Stimulated activated memory B cell treated with anti-CD40 and anti-IgM and Interleukin-4, amounts not matched to agents 10 μg/mL and 1 μg/mL and 100 μg/mL, for 72 hours (primary cell): ENCODE measurements around the gene ARL8A.
"Not testable (repeated sequence)": the region's sequence is repeated elsewhere in the genome, so short reads cannot be mapped to it uniquely, and the experiment has no call there.

Experiments used
- ATAC-seq: fragments of 150-1000 bp; cut with Tn5 transposase; 2 replicates; pipeline ENCODE4 v1.10.0; 2021
- H3K27ac Mint-ChIP-seq: one replicate; pipeline ENCODE4 v1.8.0; 2022; ENCODE audit warnings: mild to moderate bottlenecking, mixed read lengths
- H3K27me3 Mint-ChIP-seq: one replicate; pipeline ENCODE4 v1.8.0; 2022; ENCODE audit warnings: mixed read lengths
- H3K36me3 Mint-ChIP-seq: one replicate; pipeline ENCODE4 v1.8.0; 2022; ENCODE audit warnings: mixed read lengths
- H3K4me1 Mint-ChIP-seq: one replicate; pipeline ENCODE4 v1.8.0; 2022; ENCODE audit warnings: mixed read lengths
- H3K4me3 Mint-ChIP-seq: one replicate; pipeline ENCODE4 v1.8.0; 2022; ENCODE audit warnings: mild to moderate bottlenecking, moderate library complexity, mixed read lengths
- H3K9me3 Mint-ChIP-seq: one replicate; pipeline ENCODE4 v1.8.0; 2022; ENCODE audit warnings: mixed read lengths

ARL8A gene

GRCh38 chr1:202124142-202124541 lies 20.4 kb downstream of the ARL8A start:
- Mint-ChIP-seq H3K36me3 (peaks cover 5% of the 10 kb centered on the region), H3K4me3 (no peak overlapping the region), H3K27ac (no peak overlapping the region), H3K27me3 (peaks cover 41% of the 10 kb centered on the region), H3K4me1 (no peaks in the 10 kb centered on the region), H3K9me3 (no peaks in the 10 kb centered on the region)
- ATAC-seq, result no peak

DNA sequence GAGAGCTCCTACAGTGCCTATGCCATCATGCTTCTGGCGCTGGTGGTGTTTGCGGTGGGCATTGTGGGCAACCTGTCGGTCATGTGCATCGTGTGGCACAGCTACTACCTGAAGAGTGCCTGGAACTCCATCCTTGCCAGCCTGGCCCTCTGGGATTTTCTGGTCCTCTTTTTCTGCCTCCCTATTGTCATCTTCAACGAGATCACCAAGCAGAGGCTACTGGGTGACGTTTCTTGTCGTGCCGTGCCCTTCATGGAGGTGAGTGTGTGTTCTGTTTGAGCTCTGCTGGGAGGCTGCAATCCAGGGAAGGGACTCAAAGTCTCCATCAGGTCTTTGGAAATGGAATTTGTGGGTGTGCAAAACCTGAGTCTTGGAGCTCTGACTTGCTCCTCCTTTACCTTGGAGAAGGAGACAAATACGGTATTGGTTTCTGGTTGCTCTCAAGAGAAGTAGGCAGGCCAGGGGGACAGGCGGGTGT lies 21.2 kb downstream of the ARL8A start:
- H3K27me3 Mint-ChIP-seq, result peaks cover 41% of the 10 kb centered on the region

DNA sequence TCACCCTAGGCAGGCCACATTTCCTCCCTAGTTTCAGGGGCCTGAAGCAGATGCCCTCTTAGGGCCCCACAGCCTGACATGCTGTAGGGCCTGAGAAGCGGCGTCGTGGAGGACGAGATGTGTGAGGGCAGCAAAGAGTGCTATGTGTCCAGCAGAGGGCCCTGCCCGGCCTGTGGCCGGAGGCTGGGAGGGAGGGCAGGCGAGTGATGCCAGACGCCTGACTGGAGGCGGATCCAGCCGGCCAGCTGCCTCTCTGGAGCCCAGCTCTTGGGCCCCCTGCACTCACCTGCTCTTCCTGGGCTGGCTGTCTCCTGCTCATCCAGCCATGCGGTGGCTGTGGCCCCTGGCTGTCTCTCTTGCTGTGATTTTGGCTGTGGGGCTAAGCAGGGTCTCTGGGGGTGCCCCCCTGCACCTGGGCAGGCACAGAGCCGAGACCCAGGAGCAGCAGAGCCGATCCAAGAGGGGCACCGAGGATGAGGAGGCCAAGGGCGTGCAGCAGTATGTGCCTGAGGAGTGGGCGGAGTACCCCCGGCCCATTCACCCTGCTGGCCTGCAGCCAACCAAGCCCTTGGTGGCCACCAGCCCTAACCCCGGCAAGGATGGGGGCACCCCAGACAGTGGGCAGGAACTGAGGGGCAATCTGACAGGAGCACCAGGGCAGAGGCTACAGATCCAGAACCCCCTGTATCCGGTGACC lies 21.8 kb downstream of the ARL8A start, which contains the start of gene GPR37L1:
TSS of gene GPR37L1 (plus strand) at position 279 of the 697 bp plus-strand sequence. CDS start at position 326, 47 bp downstream.
- Mint-ChIP-seq H3K27ac (no peak within 1 kb of the TSS), H3K9me3 (no peaks in the 10 kb centered on the region), H3K4me1 (no peaks in the 10 kb centered on the region), H3K4me3 (no peak within 1 kb of the TSS), H3K36me3 (no peaks in the 10 kb centered on the region), H3K27me3 (peaks cover 41% of the 10 kb centered on the region)
- no peak for ATAC-seq

More for the DNA sequence above, 21.2 kb downstream of the ARL8A start:
- Mint-ChIP-seq H3K36me3 (peaks cover under 1% of the 10 kb centered on the region), H3K4me3 (no peak overlapping the region), H3K4me1 (no peaks in the 10 kb centered on the region), H3K27ac (no peak overlapping the region), H3K9me3 (no peaks in the 10 kb centered on the region)
- ATAC-seq, result no peak

DNA sequence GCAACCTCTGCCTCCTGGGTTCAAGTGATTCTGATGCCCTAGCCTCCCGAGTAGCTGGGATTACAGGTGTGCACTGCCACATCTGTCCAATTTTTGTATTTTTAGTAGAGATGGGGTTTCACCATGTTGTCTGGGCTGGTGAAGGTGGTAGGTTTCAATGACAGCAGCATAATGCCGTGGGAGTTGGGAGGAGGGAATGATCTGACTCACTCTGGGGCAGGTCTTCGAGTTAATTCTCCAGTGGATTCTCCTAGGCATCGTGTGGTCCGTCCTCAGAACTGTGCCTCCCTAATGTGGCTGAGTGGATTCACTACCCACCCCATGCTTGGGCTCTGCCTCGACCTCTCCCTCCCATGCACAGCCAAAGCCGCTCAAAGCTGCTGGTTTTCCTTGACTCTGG lies 23.5 kb downstream of the ARL8A start:
- Mint-ChIP-seq H3K9me3 (no peaks in the 10 kb centered on the region), H3K4me1 (no peaks in the 10 kb centered on the region), H3K27ac (no peak overlapping the region), H3K4me3 (no peak overlapping the region), H3K36me3 (no peaks in the 10 kb centered on the region), H3K27me3 (peaks cover 35% of the 10 kb centered on the region)
- no peak for ATAC-seq

GRCh38 chr1:202117898-202118371 lies 26.6 kb downstream of the ARL8A start:
- no peak for ATAC-seq
- Mint-ChIP-seq H3K27ac (no peak overlapping the region), H3K4me1 (peaks cover 12% of the 10 kb centered on the region), H3K9me3 (no peaks in the 10 kb centered on the region), H3K4me3 (no peak overlapping the region), H3K27me3 (peaks cover 15% of the 10 kb centered on the region), H3K36me3 (no peaks in the 10 kb centered on the region)

DNA sequence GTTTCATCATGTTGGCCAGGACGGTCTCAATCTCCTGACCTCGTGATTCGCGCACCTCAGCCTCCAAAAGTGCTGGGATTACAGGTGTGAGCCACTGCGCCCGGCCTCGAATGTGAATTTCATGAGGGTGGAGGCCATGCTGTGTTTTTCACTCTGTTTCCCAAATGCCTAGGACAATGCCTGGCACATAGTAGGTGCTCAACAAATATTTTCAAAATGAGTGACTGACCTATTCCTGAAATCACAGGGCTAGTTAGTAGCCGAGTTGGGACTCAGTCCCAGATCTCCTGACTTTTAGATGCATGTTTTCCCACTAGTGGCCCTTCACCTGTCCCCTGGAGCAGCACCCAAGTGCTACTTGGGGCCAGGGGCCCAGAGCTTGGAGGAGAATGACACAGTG lies 28.2 kb downstream of the ARL8A start:
- no peak for ATAC-seq
- H3K27me3 Mint-ChIP-seq, result peaks cover 5% of the 10 kb centered on the region
- H3K36me3 Mint-ChIP-seq, result no peaks in the 10 kb centered on the region
- H3K9me3 Mint-ChIP-seq, result no peaks in the 10 kb centered on the region
- no peak overlapping the region for H3K27ac Mint-ChIP-seq
- H3K4me3 Mint-ChIP-seq, result no peak overlapping the region
- peaks cover 12% of the 10 kb centered on the region for H3K4me1 Mint-ChIP-seq

DNA sequence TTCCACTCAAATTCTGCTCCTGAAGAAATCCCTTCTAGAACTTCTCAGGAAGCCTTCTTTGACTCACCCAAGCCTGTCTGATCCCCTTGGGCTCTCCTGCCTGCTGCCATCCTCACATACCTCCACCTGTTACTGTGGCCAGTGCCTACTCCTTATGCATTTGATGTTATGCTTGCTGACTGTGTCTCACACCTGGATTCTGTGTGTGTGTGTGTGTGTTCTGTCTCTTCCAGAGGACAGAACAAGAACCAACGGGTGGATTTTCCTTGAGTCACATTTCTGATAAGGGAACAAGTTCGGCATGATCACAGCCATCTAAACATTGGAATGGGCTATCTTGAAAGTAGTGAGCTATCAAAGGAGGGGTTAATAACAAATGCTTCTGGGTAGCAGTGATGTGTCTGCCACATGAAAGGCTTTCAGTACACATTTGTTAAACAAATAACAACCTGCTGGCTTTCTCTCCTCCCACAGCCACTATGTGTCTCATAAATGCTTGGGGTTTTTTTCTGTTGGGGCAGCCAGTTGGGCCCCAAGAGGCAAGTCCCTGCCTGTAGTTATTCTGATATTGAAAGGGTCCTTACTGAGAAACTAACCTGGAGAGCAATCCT lies 30.7 kb downstream of the ARL8A start:
- no peak overlapping the region for H3K27ac Mint-ChIP-seq
- H3K27me3 Mint-ChIP-seq, result no peaks in the 10 kb centered on the region
- ATAC-seq, result no peak
- no peaks in the 10 kb centered on the region for H3K36me3 Mint-ChIP-seq
- no peak overlapping the region for H3K4me3 Mint-ChIP-seq
- H3K4me1 Mint-ChIP-seq, result peaks cover 12% of the 10 kb centered on the region
- no peaks in the 10 kb centered on the region for H3K9me3 Mint-ChIP-seq

DNA sequence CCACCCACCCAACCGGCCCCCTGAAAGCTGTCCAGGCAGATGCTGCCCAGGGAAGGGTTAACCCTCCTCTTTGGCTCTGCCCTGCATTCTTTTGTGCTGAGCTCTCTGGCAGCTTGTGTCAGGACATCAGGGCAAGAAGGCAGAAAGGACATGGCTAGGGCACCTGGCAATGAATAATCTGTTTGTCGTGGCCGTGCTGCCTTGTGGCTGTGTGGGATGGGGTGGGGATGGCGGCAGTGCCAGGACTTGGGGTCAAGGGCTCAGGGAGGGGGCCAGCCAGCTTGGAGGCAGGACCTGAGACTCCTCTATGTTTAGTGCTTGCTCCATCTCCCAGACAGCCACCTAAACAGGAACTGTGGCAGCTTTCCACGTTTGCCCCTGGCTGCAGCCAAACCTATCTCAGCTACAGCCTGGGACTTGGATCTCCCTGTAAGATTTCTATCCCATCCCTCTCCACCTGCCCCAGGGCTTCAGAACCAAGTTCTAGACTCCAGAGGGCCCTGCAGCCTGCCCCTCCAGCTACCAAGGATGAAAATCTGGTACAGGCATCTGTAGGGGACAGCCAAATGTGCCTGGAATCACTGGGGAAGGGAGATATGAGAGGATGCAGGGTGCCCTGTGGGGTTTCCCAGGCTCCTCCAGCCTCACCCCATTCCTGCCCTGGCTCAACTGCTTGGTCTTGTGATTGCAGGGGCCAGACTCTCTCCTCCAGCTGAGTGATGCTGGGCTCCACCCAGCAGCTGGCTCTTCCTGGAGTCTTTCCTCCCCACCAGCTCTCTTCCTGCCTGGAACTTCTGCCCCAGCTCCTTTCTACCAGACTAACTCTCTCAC lies 31.5 kb downstream of the ARL8A start:
- Mint-ChIP-seq H3K27ac (no peak overlapping the region), H3K4me1 (peaks cover 12% of the 10 kb centered on the region), H3K27me3 (no peaks in the 10 kb centered on the region), H3K9me3 (no peaks in the 10 kb centered on the region), H3K36me3 (no peaks in the 10 kb centered on the region), H3K4me3 (no peak overlapping the region)
- peak; percentile 7 for ATAC-seq

DNA sequence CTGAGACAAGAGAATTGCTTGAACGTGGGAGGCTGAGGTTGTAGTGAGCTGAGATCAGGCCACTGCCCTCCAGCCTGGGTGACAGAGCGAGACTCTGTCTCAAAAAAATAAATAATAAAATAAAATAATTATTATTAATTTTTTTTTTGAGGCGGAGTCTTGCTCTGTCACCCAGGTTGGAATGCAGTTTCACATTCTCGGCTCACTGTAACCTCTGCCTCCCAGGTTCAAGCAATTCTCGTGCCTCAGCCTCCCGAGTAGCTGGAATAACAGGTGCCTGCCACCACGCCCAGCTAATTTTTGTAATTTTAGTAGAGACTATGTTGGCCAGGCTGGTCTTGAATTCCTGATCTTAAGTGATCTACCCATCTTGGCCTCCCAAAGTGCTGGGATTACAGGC lies 32.9 kb downstream of the ARL8A start:
- not testable (repeated sequence) for H3K36me3 Mint-ChIP-seq, H3K9me3 Mint-ChIP-seq, H3K27me3 Mint-ChIP-seq, ATAC-seq, H3K27ac Mint-ChIP-seq, H3K4me3 Mint-ChIP-seq
- H3K4me1 Mint-ChIP-seq, result peaks cover 12% of the 10 kb centered on the region

GRCh38 chr1:202110977-202111376 lies 33.6 kb downstream of the ARL8A start:
- no peak for ATAC-seq
- H3K27me3 Mint-ChIP-seq, result no peaks in the 10 kb centered on the region
- H3K36me3 Mint-ChIP-seq, result no peaks in the 10 kb centered on the region
- H3K27ac Mint-ChIP-seq, result no peak overlapping the region
- H3K4me1 Mint-ChIP-seq, result peaks cover 12% of the 10 kb centered on the region
- H3K9me3 Mint-ChIP-seq, result no peaks in the 10 kb centered on the region
- H3K4me3 Mint-ChIP-seq, result no peak overlapping the region

GRCh38 chr1:202107801-202108731 lies 36.5 kb downstream of the ARL8A start:
- ATAC-seq, result no peak
- no peaks in the 10 kb centered on the region for H3K36me3 Mint-ChIP-seq
- no peak overlapping the region for H3K4me3 Mint-ChIP-seq
- no peaks in the 10 kb centered on the region for H3K4me1 Mint-ChIP-seq
- no peak overlapping the region for H3K27ac Mint-ChIP-seq
- H3K27me3 Mint-ChIP-seq, result peaks cover 9% of the 10 kb centered on the region
- no peaks in the 10 kb centered on the region for H3K9me3 Mint-ChIP-seq

DNA sequence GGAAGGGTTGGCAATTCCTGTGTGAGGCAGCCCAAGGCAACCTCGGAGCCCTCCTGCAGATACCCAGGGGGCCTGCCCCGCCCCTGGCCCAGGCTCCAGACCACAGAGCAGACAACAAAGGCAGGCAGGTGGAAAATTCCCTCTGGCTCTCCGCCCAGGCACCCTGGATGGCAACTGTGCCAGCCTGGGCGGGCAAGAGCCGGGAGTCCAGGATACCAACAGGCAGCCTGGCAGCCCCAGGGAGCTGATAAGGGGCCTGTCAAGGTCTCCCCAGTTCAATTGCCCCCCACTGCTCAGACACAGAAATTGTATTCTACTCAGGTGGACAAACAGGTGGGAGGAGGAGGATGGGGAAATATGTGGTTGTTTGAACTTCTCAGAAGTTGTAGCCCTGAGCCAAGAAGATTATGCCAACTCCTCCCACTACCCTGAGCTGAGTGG lies 37.2 kb downstream of the ARL8A start:
- peaks cover 9% of the 10 kb centered on the region for H3K27me3 Mint-ChIP-seq
- no peak overlapping the region for H3K27ac Mint-ChIP-seq
- no peak for ATAC-seq
- H3K4me1 Mint-ChIP-seq, result no peaks in the 10 kb centered on the region
- no peaks in the 10 kb centered on the region for H3K36me3 Mint-ChIP-seq
- no peak overlapping the region for H3K4me3 Mint-ChIP-seq
- no peaks in the 10 kb centered on the region for H3K9me3 Mint-ChIP-seq

DNA sequence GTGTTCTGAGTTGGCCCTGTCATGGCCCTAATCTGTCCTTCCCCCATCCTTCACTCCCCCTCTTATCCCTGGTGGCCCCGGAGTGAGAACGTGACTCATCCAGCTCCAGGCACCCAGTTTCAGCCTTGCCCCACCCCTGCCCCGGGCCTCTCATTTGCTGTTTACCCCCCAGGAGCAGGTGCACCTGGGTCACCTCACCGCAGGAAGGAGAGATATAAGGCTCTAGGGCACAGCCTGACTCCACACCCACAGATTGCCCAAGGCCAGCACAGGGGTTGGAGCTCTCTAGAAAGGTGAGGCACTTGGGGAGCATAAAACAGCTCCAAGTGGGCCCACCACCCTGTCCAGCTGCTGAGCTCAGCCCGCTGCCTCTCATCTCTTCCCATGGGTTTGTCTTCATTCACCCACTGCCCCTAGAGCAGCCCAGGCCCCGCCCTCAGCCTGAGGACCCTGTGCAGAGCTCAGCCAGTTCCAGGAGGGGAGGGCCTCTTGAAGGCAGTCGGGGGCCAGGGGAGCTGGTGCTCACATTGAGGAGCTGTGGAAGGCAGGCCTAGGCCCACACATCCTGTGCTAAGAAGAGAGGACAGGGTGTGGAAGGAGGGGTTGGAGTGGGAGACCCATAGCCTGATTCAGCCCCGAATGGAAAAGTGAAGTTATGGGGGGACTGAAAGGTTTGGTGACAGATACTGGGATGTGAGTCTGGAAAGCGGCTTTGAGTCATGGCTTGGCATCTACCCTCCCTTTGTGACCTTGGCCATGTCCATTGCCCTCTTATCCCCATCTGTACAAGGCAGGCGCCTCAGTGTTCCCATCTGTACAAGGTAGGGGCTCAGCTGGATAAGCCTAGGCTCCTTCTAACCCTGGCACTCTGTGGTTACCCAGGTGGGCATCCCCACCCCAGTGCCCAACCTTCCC lies 37.9 kb downstream of the ARL8A start:
- Mint-ChIP-seq H3K4me1 (no peaks in the 10 kb centered on the region), H3K36me3 (no peaks in the 10 kb centered on the region), H3K9me3 (no peaks in the 10 kb centered on the region), H3K27ac (no peak overlapping the region), H3K4me3 (no peak overlapping the region), H3K27me3 (peaks cover 12% of the 10 kb centered on the region)
- no peak for ATAC-seq
